Activated naive CD4-positive, alpha-beta T cell treated with anti-CD3 and anti-CD28 coated beads, Interleukin-2, amount 10 ng/mL, durations not matched to agents 5 hours and 36 hours (primary cell): ENCODE results near the gene TUT7. TPM values are rescaled to one million over a fixed set of nuclear protein-coding genes. Genes with fewer than 3 reads are reported as not detected.

Experiments
- total RNA-seq, 2 experiments: library from RNA; stranded (reverse); gene quantifications; one replicate each; pipeline ENCODE4 v1.2.3, GENCODE V29; 2021

Gene TUT7, protein sequence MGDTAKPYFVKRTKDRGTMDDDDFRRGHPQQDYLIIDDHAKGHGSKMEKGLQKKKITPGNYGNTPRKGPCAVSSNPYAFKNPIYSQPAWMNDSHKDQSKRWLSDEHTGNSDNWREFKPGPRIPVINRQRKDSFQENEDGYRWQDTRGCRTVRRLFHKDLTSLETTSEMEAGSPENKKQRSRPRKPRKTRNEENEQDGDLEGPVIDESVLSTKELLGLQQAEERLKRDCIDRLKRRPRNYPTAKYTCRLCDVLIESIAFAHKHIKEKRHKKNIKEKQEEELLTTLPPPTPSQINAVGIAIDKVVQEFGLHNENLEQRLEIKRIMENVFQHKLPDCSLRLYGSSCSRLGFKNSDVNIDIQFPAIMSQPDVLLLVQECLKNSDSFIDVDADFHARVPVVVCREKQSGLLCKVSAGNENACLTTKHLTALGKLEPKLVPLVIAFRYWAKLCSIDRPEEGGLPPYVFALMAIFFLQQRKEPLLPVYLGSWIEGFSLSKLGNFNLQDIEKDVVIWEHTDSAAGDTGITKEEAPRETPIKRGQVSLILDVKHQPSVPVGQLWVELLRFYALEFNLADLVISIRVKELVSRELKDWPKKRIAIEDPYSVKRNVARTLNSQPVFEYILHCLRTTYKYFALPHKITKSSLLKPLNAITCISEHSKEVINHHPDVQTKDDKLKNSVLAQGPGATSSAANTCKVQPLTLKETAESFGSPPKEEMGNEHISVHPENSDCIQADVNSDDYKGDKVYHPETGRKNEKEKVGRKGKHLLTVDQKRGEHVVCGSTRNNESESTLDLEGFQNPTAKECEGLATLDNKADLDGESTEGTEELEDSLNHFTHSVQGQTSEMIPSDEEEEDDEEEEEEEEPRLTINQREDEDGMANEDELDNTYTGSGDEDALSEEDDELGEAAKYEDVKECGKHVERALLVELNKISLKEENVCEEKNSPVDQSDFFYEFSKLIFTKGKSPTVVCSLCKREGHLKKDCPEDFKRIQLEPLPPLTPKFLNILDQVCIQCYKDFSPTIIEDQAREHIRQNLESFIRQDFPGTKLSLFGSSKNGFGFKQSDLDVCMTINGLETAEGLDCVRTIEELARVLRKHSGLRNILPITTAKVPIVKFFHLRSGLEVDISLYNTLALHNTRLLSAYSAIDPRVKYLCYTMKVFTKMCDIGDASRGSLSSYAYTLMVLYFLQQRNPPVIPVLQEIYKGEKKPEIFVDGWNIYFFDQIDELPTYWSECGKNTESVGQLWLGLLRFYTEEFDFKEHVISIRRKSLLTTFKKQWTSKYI (N-terminal part only)
- total RNA-seq, result 10 to 100 TPM; 38.8 to 38.9 TPM

GRCh38 chr9:86354011-86354817 lies at the start of gene TUT7:
Gene TUT7, minus strand, starts transcription at chr9:86354410. Its CDS starts 1,211 bp downstream, at chr9:86353199.

GRCh38 chr9:86282077-86282978 lies 71.9 kb downstream of the TUT7 start, which contains the start of gene ISCA1:
Gene ISCA1, minus strand, starts transcription at chr9:86282538. Its CDS starts 80 bp downstream, at chr9:86282458.

GRCh38 chr9:86259557-86259956 lies 94.7 kb downstream of the TUT7 start, which contains the start of gene C9orf153:
Gene C9orf153, minus strand, starts transcription at chr9:86259657. Its CDS starts 30,054 bp downstream, at chr9:86229603.

Other genes starting within 250 kb of the TUT7 start
- not detected for gene C9orf153, start 94.8 kb downstream of the TUT7 start, total RNA-seq
- gene ISCA1, start 71.9 kb downstream of the TUT7 start, total RNA-seq, result 10 to 100 TPM; 20.6 to 21.7 TPM